Spleen (tissue), 7 donors: ENCODE results near the gene SIGLEC1.

ENCODE experiments used
- POLR2A ChIP-seq, 3 donors: fragments of 450-650 bp; IDR thresholded peaks; one replicate each; pipeline ENCODE4 v1.5.1; 2017; ENCODE audit warnings: antibody characterized with exemption in 3 of 3, mild to moderate bottlenecking in 1 of 3
- POLR2AphosphoS5 ChIP-seq, 3 donors: sonication (generic); formaldehyde crosslinking; IDR thresholded peaks; one replicate each; pipeline ENCODE4 v1.5.1; 2017; ENCODE audit warnings: antibody characterized with exemption in 3 of 3
- TF ChIP-seq, protein P1 (sequence below), 11 experiments: fragments of 200-600 bp in 7 of 11; fragments of 450-650 bp in 4 of 11; sonication (generic) in 4 of 11; IDR thresholded peaks in 8 of 11; conservative IDR thresholded peaks in 3 of 11; 1 replicate in 7 of 11; 2 replicates in 4 of 11; pipeline versions ENCODE4 v1.4.0 to v1.8.0; 2016 to 2021; ENCODE audit warnings: antibody characterized with exemption in 11 of 11, inconsistent platforms in 4 of 11, mild to moderate bottlenecking in 1 of 11
- donor health status: DM: no; HTN: no; CAD: no; lungs with moderate emphysema.
- donor health status: DM: no; HTN: no; CAD: no.
- donor health status: DM: no; HTN: no; CAD: no.

- TF ChIP-seq, protein P1, sequence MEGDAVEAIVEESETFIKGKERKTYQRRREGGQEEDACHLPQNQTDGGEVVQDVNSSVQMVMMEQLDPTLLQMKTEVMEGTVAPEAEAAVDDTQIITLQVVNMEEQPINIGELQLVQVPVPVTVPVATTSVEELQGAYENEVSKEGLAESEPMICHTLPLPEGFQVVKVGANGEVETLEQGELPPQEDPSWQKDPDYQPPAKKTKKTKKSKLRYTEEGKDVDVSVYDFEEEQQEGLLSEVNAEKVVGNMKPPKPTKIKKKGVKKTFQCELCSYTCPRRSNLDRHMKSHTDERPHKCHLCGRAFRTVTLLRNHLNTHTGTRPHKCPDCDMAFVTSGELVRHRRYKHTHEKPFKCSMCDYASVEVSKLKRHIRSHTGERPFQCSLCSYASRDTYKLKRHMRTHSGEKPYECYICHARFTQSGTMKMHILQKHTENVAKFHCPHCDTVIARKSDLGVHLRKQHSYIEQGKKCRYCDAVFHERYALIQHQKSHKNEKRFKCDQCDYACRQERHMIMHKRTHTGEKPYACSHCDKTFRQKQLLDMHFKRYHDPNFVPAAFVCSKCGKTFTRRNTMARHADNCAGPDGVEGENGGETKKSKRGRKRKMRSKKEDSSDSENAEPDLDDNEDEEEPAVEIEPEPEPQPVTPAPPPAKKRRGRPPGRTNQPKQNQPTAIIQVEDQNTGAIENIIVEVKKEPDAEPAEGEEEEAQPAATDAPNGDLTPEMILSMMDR (IDR thresholded peaks at IDR 0.05 in 8 of 11, conservative IDR thresholded peaks at IDR 0.05 in 3 of 11): no peak
- no peak for TF ChIP-seq POLR2A (IDR thresholded peaks at IDR 0.05)
- TF ChIP-seq POLR2AphosphoS5 (IDR thresholded peaks at IDR 0.05): no peak
Measured at GRCh38 chr20:3744037-3744436, 31.6 kb upstream of the SIGLEC1 start.
